K562 (cell line): ENCODE data around the gene INO80. TPM values are rescaled to one million over a fixed set of nuclear protein-coding genes. Genes with fewer than 3 reads are reported as not detected.

Experiments
- ATF7 ChIP-seq: fragments of 450-650 bp; IDR thresholded peaks from 2 replicates; pipeline ENCODE4 v1.7.1; 2014; ENCODE audit warnings: mild to moderate bottlenecking, moderate library complexity
- CCNT2 ChIP-seq: IDR thresholded peaks from 2 replicates; pipeline ENCODE4 v1.6.1; 2011; ENCODE audit warnings: borderline replicate concordance, low read depth, mild to moderate bottlenecking, moderate library complexity, mixed read lengths, low read length; ENCODE audit not compliant: insufficient read length; ENCODE audit errors: extremely low read depth
- CREB3L1 ChIP-seq: fragments of 450-650 bp; IDR thresholded peaks from 2 replicates; pipeline ENCODE4 v1.6.1; 2014; ENCODE audit warnings: low read depth, mild to moderate bottlenecking, moderate library complexity, borderline replicate concordance
- ETV6 ChIP-seq, 3 experiments: fragments of 150-350 bp in 1 of 3; sonication (generic) in 1 of 3; formaldehyde crosslinking in 1 of 3; IDR thresholded peaks; 2 replicates each; pipeline versions ENCODE4 v1.6.1 to v1.8.0; 2014 to 2022; ENCODE audit warnings: borderline replicate concordance in 2 of 3, low read depth in 2 of 3, antibody characterized with exemption in 1 of 3, low read length in 1 of 3, mild to moderate bottlenecking in 1 of 3, missing genetic modification reagents in 1 of 3
- HNRNPL ChIP-seq: fragments of 200-400 bp; formaldehyde crosslinking; IDR thresholded peaks from 2 replicates; pipeline ENCODE4 v1.6.1; 2017; ENCODE audit warnings: low read depth, mild to moderate bottlenecking, low read length
- IRF2 ChIP-seq: sonication (generic); formaldehyde crosslinking; IDR thresholded peaks from 2 replicates; pipeline ENCODE4 v1.8.1; 2022; ENCODE audit warnings: mild to moderate bottlenecking, missing genetic modification reagents
- KDM2B ChIP-seq: fragments of 250-450 bp; sonication (Bioruptor Pico); IDR thresholded peaks from 2 replicates; pipeline ENCODE4 v1.8.0; 2021; ENCODE audit warnings: mild to moderate bottlenecking, moderate library complexity
- KLF1 ChIP-seq: fragments of 450-650 bp; IDR thresholded peaks from 2 replicates; pipeline ENCODE4 v1.6.1; 2016; ENCODE audit warnings: missing genetic modification characterization, missing compliant biosample characterization
- MCM7 ChIP-seq, 2 experiments: fragments of 450-650 bp; IDR thresholded peaks; 2 replicates each; pipeline ENCODE4 v1.6.1; 2016 to 2018
- NFIX ChIP-seq: fragments of 250-450 bp; sonication (Bioruptor Pico); IDR thresholded peaks from 2 replicates; pipeline ENCODE4 v1.4.0; 2020; ENCODE audit warnings: low read depth, mild to moderate bottlenecking, moderate library complexity
- NFXL1 ChIP-seq: fragments of 450-650 bp; formaldehyde crosslinking; IDR thresholded peaks from 2 replicates; pipeline ENCODE4 v1.4.0; 2021; ENCODE audit warnings: mild to moderate bottlenecking
- NONO ChIP-seq, 2 experiments: fragments of 200-400 bp in 1 of 2; fragments of 450-650 bp in 1 of 2; formaldehyde crosslinking in 1 of 2; IDR thresholded peaks; 2 replicates each; pipeline ENCODE4 v1.6.1; 2017; ENCODE audit warnings: low read depth in 2 of 2, mild to moderate bottlenecking in 2 of 2, moderate library complexity in 2 of 2, low read length in 1 of 2
- NR0B1 ChIP-seq: fragments of 450-650 bp; IDR thresholded peaks from one replicate; pipeline ENCODE4 v1.6.1; 2018; ENCODE audit warnings: mild to moderate bottlenecking, moderate library complexity; ENCODE audit not compliant: partially characterized antibody
- NUFIP1 ChIP-seq: fragments of 450-650 bp; IDR thresholded peaks from 2 replicates; pipeline ENCODE4 v1.6.1; 2018; ENCODE audit not compliant: partially characterized antibody
- PHB2 ChIP-seq: fragments of 450-650 bp; IDR thresholded peaks from 2 replicates; pipeline ENCODE4 v1.6.1; 2017; ENCODE audit warnings: low read depth
- POLR2A ChIP-seq: fragments of 450-650 bp; conservative IDR thresholded peaks from 2 replicates; pipeline ENCODE4 v1.6.1; 2016
- RAD21 ChIP-seq, 2 experiments: fragments of 250-450 bp in 1 of 2; fragments of 450-650 bp in 1 of 2; sonication (Bioruptor Pico) in 1 of 2; formaldehyde crosslinking in 1 of 2; IDR thresholded peaks in 1 of 2; conservative IDR thresholded peaks in 1 of 2; 2 replicates each; pipeline versions ENCODE4 v1.4.0 to v1.8.0; 2020 to 2022; ENCODE audit warnings: mild to moderate bottlenecking in 2 of 2, moderate library complexity in 1 of 2
- SAFB ChIP-seq: fragments of 200-400 bp; formaldehyde crosslinking; IDR thresholded peaks from 2 replicates; pipeline ENCODE4 v1.6.1; 2017; ENCODE audit warnings: low read depth, low read length, borderline replicate concordance
- TBP ChIP-seq: optimal IDR thresholded peaks from 2 replicates; pipeline ENCODE3; 2011; ENCODE audit warnings: low read depth, low read length, improper control_type of control experiment
- ZBTB7A ChIP-seq: IDR thresholded peaks from 2 replicates; pipeline ENCODE4 v1.6.1; 2011; ENCODE audit warnings: low read depth, mild to moderate bottlenecking, low read length, moderate library complexity, borderline replicate concordance; ENCODE audit not compliant: control insufficient read depth
- ZFP30 ChIP-seq: fragments of 250-450 bp; sonication (Bioruptor Pico); IDR thresholded peaks from 2 replicates; pipeline ENCODE4 v1.8.0; 2022; ENCODE audit warnings: moderate library complexity, mild to moderate bottlenecking, inconsistent platforms, borderline replicate concordance
- ZNF12 ChIP-seq: sonication (generic); formaldehyde crosslinking; IDR thresholded peaks from 2 replicates; pipeline ENCODE4 v1.4.0; 2020; ENCODE audit warnings: mild to moderate bottlenecking, missing genetic modification reagents
- ZNF146 ChIP-seq: IDR thresholded peaks from one replicate; pipeline ENCODE4 v1.6.1; 2018; ENCODE audit warnings: missing compliant biosample characterization; ENCODE audit not compliant: unreplicated experiment
- ZNF212 ChIP-seq: fragments of 450-650 bp; formaldehyde crosslinking; IDR thresholded peaks from 2 replicates; pipeline ENCODE4 v1.4.0; 2020; ENCODE audit warnings: mild to moderate bottlenecking
- polyA plus RNA-seq, 8 experiments: library from polyadenylated mRNA; depleted of rRNA in 4 of 8; stranded (reverse) in 5 of 8; unstranded in 3 of 8; fragments of >200 nt; fragmentation: Nextera tagmentation in 2 of 8; fragmentation: Illumina TruSeq in 1 of 8; extraction: Ambion mirVana in 2 of 8; extraction: Trizol in 1 of 8; gene quantifications; 2 replicates each; pipeline versions ENCODE4 v1.2.1 to v1.2.3, GENCODE V29; 2011 to 2014; ENCODE audit warnings: inconsistent platforms in 1 of 8, missing spikeins in 1 of 8
- total RNA-seq, 7 experiments: library from RNA; depleted of rRNA in 6 of 7; stranded (reverse); fragments of >200 nt in 6 of 7; fragmentation: Illumina TruSeq in 2 of 7; extraction: Trizol in 2 of 7; gene quantifications; 2 replicates each; pipeline versions ENCODE4 v1.2.1 to v1.2.3, GENCODE V29; 2011 to 2021; ENCODE audit warnings: low replicate concordance in 1 of 7
- TF ChIP-seq, protein P1 (sequence below): conservative IDR thresholded peaks from 2 replicates; pipeline ENCODE4 v1.6.1; 2011; ENCODE audit warnings: low read depth, mild to moderate bottlenecking, low read length; ENCODE audit not compliant: control insufficient read depth
- TF ChIP-seq, protein P2 (sequence below): sonication (generic); formaldehyde crosslinking; IDR thresholded peaks from 2 replicates; pipeline ENCODE4 v1.9.0; 2022; ENCODE audit warnings: mild to moderate bottlenecking, missing genetic modification reagents

INO80 gene
- total and polyA plus RNA-seq, 9 of the 15 experiments (the other 6 are each of a cell fraction or from before 2014, with no cell fraction given): 1.1 to 25.7 (median 19.9) TPM

DNA sequence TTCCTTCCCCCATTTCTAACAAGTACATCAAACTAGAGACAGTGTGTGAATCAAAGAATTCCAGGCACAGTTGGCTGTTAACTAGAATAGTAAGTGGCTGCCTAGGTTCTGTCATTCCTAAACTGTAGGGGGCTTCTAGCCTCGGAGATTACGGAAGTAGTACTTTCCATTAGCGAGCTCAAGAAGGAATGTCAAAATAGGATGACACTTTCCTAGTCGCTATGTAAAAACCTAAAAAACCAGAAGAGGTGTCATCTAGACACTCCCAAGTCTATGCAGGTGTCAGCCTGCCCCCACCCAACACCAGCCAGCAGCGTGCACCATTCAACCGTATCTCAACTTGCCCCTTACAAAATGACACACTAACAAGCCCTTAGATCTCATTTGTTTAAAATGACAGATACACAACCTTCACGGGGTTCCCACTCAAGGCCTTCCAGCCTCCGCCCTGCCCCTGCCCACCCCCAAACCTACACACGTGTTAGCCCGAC is 874 bp downstream of the INO80 start (continued):
- TF ChIP-seq MCM7 (IDR thresholded peaks at IDR 0.05) (no peak; a peak in 1 of 4 replicates), ZBTB7A (no peak), SAFB (no peak), ZNF12 (0 out of 2 replicates have a peak, but pooled peaks have one; percentile 38), ZNF146 (CRISPR knock-in tag) (no peak), ETV6 (IDR thresholded peaks at IDR 0.05; ENCODE audit: borderline replicate concordance in 1 of 2, low read depth in 2 of 2, low read length in 1 of 2) (no peak), ETV6 (CRISPR knock-in tag; IDR thresholded peaks at IDR 0.05; ENCODE audit: borderline replicate concordance) (no peak), CREB3L1 (peak; percentile 18; the same call in 1 of the 2 replicates), HNRNPL (no peak), NONO (IDR thresholded peaks at IDR 0.05; ENCODE audit: low read depth in 2 of 2, low read length in 1 of 2) (no peak), IRF2 (no peak), NFXL1 (CRISPR knock-in tag) (no peak), KLF1 (no peak), NFIX (CRISPR knock-in tag) (no peak), CCNT2 (no peak), PHB2 (no peak), NR0B1 (no peak), ZNF212 (CRISPR knock-in tag) (no peak), NUFIP1 (no peak), ATF7 (peak; percentile 51), POLR2A (peak; percentile 10; the same call in 1 of the 2 replicates), TBP (peak; percentile 9), RAD21 (CRISPR knock-in tag; conservative IDR thresholded peaks at IDR 0.05 in 1 of 2, IDR thresholded peaks at IDR 0.05 in 1 of 2) (no peak), KDM2B (CRISPR knock-in tag) (no peak), ZFP30 (CRISPR knock-in tag) (no peak)
- TF ChIP-seq, protein P1, sequence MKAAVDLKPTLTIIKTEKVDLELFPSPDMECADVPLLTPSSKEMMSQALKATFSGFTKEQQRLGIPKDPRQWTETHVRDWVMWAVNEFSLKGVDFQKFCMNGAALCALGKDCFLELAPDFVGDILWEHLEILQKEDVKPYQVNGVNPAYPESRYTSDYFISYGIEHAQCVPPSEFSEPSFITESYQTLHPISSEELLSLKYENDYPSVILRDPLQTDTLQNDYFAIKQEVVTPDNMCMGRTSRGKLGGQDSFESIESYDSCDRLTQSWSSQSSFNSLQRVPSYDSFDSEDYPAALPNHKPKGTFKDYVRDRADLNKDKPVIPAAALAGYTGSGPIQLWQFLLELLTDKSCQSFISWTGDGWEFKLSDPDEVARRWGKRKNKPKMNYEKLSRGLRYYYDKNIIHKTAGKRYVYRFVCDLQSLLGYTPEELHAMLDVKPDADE: no peak
- TF ChIP-seq, protein P2, sequence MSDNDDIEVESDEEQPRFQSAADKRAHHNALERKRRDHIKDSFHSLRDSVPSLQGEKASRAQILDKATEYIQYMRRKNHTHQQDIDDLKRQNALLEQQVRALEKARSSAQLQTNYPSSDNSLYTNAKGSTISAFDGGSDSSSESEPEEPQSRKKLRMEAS: no peak
